SK-N-SH (cell line): ENCODE data around the gene L3MBTL2. TPM values are rescaled to one million over a fixed set of nuclear protein-coding genes. Genes with fewer than 3 reads are reported as not detected.

Source experiments
- polyA plus RNA-seq, 3 experiments: library from polyadenylated mRNA; depleted of rRNA; stranded (reverse); fragments of >200 nt; gene quantifications; 2 replicates each; pipeline ENCODE4 v1.2.3, GENCODE V29; 2012
- small RNA-seq, 7 experiments: library from RNA; depleted of rRNA; stranded (forward); fragments of <200 nt; gene quantifications; one replicate each; pipeline ENCODE3, GENCODE V24; 2012

L3MBTL2 gene
- polyA plus RNA-seq, 1 of the 3 experiments (the other 2 are of a cell fraction), result 13.3 TPM

Small RNAs within 50 kb of the gene (small RNA-seq; reads per million reads assigned to genes)
- gene MIR6889 (0 reads per million in 7 experiments), gene RNU6-375P (0 reads per million in 7 experiments)

Other genes starting within 250 kb of the L3MBTL2 start
- gene EP300, start 112.7 kb upstream of the L3MBTL2 start, polyA plus RNA-seq (2012; rRNA removed), result 6.2 and 7.1 TPM in 2 replicates
- 0.03 and 0.08 TPM in 2 replicates for gene CHADL, start 35.6 kb downstream of the L3MBTL2 start, polyA plus RNA-seq (2012; rRNA removed)
- 65.8 and 67.1 TPM in 2 replicates for gene RANGAP1, start 80.9 kb downstream of the L3MBTL2 start, polyA plus RNA-seq (2012; rRNA removed)
- gene ZC3H7B, start 96.2 kb downstream of the L3MBTL2 start, polyA plus RNA-seq (2012; rRNA removed), result 21.7 and 27.1 TPM in 2 replicates
- 3.6 and 5.0 TPM in 2 replicates for gene TEF, start 176.6 kb downstream of the L3MBTL2 start, polyA plus RNA-seq (2012; rRNA removed)
- gene TOB2, start 241.5 kb downstream of the L3MBTL2 start, polyA plus RNA-seq (2012; rRNA removed), result 6.2 and 8.3 TPM in 2 replicates